ENCODE results near the gene FGF11.
"Not testable (repeated sequence)": the region's sequence is repeated elsewhere in the genome, so short reads cannot be mapped to it uniquely, and the experiment has no call there.

FGF11 gene

DNA sequence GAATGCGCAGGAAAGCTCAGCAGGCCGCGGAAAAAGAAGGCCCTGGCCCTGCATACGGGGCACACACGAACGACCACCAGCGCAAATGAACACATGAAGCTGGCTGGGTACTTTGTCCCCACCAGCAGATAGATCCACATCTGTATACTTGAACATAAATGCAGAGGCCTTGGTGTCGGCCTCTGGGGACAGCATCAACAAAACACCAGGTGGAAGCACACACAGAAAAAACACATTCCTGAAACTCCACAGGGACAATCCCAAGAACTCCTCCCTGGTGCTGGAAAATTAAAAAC, 40.7 kb downstream of the FGF11 start:
- DNase-seq = no peak

DNA sequence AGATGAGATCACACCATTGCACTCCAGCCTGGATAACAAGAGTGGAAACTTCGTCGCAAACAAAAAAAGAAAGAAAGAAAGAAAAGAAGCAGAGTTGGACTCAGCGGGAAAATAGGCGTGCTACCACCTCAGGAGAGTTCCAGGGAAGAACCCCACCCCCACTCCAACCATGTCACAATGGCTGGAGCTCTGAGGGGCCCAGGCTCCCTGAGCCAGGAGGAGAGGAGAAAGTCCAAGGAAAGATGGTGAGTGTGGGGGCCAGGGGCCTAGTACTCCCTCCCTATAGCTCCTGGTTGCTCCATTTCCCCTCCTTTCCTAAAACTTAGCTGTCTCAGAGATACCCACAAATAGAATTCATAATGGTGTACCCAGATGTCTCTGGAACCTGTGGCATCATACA, 42.0 kb downstream of the FGF11 start, which contains the start of gene SLC35G6:
Gene SLC35G6 (plus strand): TSS at position 172 of the 400 bp plus-strand sequence. CDS start 71 bp downstream, at position 243.
- not testable (repeated sequence) for DNase-seq

DNA sequence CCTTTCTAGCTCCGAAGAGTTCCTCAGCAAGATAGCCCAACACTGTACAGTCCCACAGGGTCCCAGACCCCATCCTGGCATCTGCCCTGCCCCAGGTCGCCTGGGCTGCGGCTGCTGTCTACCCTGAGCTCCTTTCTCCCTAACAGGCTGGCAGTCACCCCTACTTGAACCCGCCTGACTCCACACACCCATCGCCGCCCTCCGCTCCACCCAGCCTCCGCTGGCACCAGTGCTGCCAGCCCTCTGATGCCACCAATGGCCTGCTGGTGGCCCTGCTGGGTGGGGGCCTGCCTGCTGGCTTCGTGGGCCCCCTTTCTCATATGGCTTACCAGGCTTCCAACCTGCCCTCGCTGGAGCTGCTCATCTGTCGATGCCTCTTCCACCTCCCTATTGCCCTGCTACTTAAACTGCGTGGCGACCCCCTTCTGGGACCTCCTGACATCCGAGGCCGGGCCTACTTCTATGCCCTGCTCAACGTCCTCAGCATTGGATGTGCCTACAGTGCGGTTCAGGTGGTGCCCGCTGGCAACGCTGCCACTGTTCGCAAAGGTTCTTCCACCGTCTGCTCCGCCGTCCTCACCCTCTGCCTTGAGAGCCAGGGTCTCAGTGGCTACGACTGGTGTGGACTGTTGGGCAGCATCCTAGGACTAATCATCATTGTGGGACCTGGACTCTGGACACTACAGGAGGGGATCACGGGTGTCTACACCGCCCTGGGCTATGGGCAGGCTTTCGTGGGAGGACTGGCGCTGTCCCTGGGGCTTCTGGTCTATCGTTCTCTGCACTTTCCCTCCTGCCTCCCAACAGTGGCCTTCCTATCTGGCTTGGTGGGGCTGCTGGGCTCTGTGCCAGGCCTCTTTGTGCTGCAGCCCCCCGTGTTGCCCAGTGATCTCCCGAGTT, 42.8 kb downstream of the FGF11 start:
- DNase-seq = not testable (repeated sequence)

- DNase-seq = not testable (repeated sequence)
These were observed 43.4 kb downstream of the FGF11 start for GRCh38 chr17:7482742-7483088.

DNA sequence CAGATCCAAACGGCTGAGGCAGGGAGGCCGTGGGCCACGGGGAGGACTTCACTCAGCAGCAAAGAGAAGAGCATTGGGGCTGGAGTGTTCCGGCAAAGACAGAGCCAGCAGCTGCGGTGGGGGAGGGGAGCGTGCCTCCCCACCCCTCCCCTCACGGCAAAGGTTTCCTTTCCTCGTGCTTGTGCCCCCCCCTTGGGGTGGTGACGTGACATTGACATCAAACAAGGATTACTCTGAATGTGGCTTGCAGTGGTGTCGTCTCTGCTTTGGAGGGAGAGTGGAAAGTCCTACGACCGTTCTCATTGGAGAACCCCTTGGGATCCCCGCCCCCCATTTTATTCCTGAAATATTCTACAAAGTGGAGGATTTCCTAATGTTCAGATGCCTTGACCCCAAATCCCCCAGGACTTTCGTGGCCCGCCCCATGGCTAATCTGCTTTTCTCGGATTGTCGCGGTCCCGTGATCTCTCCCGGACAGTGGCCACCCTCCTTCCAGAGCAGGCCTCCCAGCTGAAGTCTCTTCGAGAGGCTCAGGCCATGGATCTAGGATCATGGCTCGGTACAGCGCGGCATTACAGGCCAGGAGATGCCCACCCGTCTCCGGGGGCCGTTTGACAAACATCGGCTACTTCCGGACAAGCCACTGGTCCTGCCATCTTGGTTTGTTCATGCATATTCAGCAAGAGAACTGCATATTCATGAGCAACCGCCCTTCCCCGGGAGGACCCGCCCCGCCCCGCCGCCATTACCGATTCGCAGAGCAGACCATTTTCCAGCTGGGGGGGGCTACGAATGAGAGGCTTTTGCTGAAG, 44.1 kb downstream of the FGF11 start:
- peak; percentile 93 to 96 (median 94) for DNase-seq

GRCh38 chr17:7484067-7484918, 45.0 kb downstream of the FGF11 start, which contains the start of gene POLR2A:
TSS of gene POLR2A (plus strand) at chr17:7484366.
- DNase-seq = peak; percentile 98 to 99 (median 99)

GRCh38 chr17:7484919-7485377, 45.6 kb downstream of the FGF11 start:
- no peak for DNase-seq

GRCh38 chr17:7486181-7486580, 46.9 kb downstream of the FGF11 start:
- DNase-seq = no peak

DNA sequence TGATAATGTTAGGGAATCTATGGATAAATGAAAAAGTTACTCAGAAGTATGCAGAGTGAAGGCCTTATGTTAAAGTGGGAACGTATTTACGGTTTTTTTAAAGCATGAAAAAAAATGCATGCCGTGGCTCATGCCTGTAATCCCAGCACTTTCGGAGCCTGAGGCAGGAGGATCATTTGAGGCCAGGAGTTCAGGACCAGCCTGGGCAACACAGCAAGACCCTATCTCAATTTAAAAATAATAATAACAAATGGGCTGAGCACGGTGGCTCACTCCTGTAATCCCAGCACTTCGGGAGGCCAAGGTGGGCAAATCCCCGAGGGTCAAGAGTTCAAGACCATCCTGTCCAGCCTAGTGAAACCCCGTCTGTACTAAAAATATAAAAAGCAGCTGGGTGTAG, 50.8 kb downstream of the FGF11 start:
- DNase-seq = no peak

DNA sequence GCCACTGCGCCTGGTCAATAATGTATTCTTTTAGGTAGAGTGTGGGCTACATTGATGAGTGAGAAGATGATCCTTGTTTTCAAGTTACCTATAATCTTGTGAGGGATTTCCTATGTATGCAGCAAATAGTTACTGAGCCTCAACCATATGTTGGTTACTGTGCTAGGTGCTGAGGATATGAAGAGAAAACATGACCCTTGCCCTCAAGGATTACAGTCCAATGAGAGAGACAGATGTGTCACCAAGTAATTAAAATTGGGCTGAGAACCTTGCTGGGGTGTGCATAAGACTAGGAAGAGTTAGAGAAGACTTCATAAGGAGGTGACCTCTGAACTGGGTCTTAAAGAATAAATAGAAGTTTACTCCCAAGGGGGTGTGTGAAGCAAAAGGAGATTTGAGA, 52.3 kb downstream of the FGF11 start:
- no peak for DNase-seq

DNA sequence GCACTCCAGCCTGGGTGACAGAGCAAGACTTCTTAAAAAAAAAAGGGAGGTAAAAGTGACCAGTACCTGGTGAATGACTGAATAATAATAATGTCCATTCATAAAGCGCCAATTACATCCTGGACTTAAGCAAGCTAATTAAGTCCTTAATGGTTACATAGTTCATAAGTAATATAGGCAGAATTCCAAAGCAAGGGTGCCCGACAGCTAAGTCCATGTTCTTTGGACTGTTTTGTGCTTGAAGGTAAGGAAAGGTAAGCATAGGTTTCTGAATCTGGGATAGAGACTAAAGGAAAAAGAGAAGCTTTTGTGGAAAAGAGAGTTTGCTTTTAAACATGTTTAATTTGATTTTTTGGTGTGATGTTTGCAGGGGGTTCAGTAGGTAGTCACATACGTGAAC, 54.6 kb downstream of the FGF11 start:
- no peak for DNase-seq

Data from suppressor macrophage (primary cell).